NCI-H748 (cell line): Measurements from ENCODE around the gene KLF9.
A peak's percentile ranks its signal among the peaks of the same experiment; 100 is the strongest.
"Not testable (repeated sequence)": the region's sequence is repeated elsewhere in the genome, so short reads cannot be mapped to it uniquely, and the experiment has no call there.

Experiments used
- DNase-seq: peaks from one replicate; lab custom pipeline; 2025; ENCODE audit not compliant: unreplicated experiment; lab: John Stamatoyannopoulos, UW

The KLF9 gene

DNA sequence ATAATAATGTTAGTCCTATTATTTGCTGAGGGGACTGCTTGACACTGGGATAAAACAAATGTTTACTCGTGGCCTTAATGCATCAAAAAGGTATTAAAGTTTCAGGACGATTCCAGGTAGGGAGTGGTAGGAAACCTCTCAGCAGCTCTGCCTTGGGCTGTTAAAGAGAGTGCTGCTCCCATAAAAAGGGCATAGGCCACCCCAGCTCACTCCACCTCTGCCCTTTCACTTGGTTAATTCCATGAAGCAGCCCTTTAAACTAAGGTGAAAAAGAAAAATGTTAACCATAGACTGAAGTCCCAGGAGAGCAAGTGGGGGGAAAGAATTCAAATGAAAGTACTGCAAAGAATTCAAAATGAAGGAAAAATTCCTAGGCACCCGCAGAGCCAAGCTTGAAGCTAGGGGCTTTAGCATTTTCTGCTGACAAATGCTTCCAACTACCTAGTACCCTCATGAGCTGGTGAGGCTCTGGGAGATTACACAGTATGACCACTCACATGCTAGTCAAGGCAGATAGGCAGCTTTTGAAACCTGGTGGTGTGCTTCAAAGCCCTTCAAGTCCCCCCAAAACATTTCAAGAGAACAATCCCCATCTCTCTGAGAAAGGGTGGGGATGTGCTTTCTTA is 8.5 kb downstream of the KLF9 start:
- no peak for DNase-seq

DNA sequence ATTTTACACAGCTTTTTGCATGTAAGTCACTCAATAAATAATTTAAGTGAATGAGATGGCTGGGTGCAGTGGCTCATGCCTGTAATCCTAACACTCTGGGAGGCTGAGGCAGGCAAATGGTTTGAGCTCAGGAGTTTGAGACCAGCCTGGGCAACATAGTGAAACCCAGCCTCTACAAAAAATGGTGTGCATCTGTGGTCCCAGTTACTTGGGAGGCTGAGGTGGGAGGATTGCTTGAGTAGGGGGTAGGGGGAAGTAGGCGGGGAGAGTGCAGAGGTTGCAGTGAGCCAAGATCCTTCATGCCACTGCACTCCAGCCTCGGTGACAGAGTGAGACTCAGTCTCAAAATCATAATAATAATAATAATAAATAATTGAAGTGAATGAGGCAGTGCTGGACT is 10.2 kb downstream of the KLF9 start:
- DNase-seq = no peak

DNA sequence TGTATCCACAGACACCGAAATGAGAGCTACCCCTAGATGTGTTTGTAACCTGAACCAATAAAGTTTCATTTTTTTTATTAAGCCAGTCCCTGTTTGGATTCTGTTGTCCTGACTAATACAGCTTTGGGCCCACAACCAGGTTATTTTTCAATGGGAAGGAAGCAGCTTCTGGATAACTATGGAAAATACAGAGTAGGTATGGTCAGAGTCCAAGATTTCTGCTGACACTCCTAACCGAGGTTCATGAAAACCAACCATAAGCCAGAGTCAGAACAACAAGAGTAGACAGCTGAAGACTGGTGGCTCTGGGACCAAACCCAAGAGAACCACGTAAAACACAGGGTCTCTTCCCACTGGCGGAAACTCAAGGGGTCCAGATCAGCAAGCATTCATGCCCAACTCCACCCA is 10.8 kb downstream of the KLF9 start:
- DNase-seq = no peak

DNA sequence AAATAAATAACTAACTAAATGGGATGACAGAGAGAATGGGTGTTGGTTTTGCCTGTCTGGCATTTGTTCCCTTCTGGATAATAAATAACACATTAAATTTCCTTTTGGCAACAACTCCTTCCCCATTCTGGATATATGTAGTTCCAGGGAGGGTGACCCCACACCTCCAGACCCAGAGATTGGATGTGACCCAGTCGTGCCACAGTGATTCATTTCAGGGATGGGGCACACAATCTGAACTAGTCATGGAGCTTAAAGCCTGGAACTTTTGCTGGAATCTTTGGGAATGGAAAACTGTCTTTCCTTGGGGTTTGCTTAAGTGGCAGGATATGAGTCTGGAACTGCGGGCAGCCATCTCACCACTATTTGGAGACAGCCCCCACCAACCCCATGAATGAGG is 11.3 kb downstream of the KLF9 start:
- DNase-seq = no peak

DNA sequence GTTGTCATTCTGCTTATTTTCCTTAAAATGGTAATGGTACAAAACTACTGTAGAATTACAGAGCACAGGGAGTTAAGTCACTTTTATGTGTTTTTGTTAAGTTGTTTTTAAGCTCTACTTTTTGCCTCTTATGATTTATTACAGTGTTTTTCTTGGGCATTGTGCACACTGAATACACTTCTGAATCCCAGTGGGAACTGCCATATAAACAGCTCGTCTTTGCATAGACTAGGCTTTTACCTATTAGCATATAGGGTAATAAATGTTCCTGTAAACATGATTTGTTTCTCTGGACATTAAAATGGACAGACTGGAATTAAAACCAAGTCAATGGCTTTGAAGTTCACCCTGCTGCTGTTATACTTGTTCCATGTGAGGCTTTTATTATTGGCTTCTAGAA is 12.2 kb downstream of the KLF9 start:
- DNase-seq = no peak

DNA sequence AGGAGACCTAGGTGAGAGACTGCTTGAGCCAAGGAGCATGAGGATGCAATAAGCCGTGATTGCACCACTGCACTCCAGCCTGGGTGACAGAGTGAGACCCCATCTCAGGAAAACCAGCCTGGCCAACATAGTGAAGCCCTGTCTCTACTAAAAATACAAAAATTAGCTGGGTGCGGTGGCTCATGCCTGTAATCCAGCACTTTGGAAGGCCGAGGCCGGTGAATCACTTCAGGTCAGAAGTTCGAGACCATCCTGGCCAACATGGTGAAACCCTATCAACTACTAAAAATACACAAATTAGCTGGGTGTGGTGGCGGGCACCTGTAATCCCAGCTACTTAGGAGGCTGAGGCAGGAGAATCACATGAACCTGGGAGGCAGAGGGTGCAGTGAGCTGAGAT is 13.2 kb downstream of the KLF9 start:
- not testable (repeated sequence) for DNase-seq

DNA sequence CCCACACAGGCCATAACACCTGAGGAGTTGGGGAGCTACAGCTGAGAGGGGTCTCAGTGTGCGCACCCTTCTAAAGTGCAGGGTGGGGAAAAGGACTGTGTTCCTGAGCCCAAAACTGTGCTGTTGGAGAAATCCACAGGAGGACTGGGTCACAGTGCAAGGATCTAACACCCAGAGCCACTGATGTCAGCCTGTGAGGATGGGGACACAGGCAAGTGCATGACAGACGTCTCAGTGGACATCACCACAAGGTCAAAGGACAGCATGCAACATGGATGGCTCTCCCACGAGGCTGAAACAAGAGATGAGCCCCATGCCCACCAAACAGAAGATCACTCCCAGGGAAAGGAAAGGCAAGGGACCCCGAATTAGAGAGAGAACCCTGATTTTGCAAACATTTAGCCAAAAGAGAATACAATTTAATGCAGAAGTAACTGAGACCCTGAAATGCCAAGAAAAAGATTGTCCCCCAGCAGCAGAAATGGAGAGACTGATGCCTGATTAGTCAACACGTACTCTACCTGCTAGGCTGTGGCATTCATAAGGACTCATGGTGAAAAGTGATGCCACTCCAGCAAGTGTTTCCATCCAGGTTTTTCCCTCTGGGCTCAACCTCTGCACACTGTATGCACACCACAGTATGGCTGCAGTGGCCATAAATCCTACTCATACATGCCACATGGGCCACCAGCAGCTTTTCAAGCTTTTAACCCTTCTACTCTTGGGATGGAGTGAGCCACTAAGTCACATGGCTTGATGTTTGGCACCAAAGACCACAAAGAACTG is 14.2 kb downstream of the KLF9 start:
- DNase-seq = no peak

DNA sequence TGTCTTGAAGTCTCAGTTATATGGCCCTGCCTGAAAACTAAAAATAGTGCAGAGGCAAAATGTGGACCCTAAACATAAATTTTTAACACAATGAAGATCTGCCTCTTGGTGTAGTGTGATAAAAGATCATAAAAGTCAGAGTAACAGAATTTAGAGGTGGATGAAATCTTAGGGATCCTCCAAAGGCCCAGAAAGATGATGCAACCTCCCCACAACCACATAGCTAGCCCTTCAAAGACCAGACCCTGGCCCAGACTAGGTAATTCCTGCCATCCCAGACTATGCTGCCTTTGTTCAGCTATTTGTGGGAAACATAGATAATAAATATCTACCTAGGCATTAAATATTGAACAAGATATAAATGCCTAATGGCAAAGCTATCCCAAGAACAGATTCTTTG is 15.3 kb downstream of the KLF9 start:
- DNase-seq = no peak

DNA sequence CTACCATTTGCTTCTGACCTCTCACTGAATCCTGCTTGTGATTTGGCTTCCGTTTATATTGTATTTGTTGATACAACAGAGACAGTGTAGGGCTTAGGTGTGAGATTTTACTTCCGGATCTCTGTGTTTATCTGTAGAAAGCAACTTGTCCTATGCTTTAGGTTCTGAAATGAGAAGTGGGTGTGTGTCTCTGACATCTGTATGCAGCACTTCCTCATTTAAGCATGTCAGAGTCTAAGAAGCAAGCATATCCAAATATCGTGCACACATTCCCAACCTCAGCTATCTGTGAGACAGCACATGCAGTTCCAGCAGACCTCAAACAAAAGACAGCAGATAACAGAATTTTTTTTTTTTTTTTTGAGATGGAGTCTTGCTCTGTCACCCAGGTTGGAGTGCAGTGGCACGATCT is 16.3 kb downstream of the KLF9 start:
- DNase-seq = no peak

DNA sequence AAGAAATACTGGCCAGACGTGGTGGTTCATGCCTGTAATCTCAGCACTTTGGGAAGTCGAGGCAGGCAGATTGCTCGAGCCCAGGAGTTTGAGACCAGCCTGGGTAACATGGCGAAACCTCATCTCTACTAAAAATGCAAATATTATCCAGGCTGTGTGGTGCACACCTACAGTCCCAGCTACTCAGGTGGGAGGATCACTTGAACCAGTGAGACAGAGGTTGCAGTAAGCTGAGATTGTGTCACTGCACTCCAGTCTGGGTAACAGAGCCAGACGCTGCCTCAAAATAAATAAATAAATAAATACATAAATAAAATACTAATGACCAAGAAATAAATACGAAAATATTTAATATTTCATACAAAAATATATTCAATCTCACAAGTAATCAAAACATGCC is 18.8 kb downstream of the KLF9 start:
- no peak for DNase-seq

DNA sequence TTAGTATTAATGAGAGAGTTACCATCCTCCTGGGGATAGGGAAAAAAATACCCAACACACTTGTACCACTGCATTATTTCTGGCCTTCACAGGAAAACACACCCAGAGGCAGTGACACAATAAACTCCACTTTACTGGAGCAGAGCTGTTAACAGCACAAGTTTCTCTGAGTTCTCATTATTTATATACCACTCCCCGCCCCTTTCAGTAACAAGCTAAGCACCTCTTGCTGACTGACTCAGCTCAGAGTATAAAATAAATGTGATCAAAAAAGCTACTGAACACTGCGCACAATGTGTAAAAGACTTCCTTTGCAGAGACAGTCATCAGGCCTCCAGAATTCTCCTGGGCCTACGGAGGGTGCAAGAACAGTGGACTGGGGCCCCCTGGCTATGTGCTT is 21.6 kb downstream of the KLF9 start:
- DNase-seq = no peak

DNA sequence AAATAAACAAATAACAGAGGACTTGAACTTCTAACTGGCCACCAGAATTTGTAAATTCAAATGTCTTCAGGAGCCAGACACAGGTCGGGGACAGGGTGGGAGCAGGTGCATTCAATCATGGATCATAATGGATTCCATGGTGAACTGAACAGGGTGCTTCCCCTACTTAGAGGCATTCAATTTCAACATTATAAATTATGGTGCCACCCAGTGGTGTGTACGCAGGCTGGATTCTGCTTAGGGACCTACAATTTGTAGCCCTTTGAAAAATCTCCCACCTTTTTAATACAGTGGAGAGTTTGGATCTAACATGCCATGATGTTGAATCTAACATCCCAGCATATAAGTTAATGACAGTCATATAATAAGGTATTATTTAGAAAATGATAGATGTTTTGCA is 22.3 kb downstream of the KLF9 start:
- peak; percentile 34 for DNase-seq

DNA sequence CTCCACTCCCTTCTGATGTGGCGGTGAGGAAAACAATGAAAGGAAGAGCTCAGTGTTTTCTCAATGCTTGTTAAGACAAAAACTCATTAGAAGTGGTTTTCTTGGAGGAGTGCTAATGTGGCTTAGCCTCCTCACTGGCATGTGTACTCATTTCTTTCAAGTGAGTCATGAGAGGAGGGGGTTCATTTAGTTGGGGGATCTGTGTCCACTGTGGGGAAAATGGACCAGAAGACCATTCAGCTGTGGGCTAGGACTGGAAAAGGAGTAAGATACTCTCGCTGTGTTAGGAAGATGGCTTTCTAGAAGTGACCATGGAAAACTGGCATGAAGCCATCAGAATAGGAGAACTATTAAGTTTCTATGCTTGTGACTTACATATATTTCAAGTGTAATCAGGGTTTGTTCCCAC is 23.5 kb downstream of the KLF9 start:
- DNase-seq = no peak

DNA sequence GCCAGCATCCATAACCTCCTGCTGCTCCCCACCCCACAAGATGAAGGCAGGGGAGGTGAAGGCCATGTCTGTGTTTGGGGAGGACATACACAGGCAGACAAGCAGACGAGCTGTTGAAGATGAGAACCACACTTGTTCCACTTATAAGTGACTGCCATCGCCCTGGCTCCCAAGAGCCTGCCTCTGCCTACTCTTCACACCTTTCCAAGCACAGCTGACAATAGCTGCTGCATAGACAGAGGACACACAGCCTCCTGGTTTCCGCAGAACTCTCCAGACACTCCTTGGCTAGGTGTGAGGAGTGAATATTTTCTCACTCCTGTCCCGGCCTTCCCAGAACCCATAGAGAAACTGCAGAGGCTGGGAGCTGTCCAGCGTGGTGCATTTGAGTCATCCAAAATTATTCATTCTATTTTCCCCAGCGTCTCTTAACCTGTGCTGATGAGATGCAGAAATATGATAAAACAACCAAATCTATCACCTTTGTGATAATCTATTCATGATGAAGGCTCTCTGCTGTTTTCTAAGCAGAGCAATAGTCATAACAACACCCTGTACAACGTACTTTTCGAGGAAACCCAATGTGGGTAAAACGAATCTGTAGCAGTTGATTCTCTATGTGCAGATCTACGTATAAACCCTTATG is 24.7 kb downstream of the KLF9 start:
- DNase-seq = no peak

DNA sequence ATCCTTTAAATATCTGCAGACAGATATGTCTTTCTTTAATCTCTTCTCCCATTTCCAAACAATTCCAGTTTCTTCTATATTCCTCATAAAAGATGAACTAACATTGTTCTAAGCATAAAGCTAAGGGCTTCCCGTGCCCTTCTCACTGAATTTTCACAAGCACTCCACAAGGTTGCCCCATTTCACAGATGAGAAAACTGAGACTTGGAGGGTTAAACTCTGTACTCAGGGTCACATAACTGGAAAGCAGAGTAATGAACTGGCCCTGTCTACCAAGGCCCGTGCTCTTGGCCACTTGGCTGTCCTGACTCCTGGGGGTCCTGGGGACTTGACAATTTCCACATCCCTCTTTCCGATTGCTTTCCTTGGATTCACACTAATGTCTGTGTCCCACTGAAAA is 25.3 kb downstream of the KLF9 start:
- DNase-seq = no peak

DNA sequence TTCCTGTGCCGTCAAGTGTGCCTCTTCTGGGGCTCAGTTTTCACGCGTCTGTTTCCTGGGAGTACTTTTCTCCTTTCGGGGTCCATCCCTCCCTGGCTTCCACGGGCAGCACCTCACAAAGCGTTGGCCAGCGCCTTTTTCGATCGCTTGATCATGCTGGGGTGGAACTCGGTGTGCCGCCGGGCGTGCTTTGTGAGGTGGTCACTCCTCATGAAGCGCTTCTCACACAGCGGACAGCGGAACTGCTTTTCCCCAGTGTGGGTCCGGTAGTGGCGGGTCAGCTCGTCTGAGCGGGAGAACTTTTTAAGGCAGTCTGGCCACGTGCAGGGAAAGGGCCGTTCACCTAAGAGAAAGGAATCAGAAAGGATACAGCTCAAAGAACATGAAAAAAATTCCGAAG is 26.8 kb downstream of the KLF9 start:
- no peak for DNase-seq

DNA sequence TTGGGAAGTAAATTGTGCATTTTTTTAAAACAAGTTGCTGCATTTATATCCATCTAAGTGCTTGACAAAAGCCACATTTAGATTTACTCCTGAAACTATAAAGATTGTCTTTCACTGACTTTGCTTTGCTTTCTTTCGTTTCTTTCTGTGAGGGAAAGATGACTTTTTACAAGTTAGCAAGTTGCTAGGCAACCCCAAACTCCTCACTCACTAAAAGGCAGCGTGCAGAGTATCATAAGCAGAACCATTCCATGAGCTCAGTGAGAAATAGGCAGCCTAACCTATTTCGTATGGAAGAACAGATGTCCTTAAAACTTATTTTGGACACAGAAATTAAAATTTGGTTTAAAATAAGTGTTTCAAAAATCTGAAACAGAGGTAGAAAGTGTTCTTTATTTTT is 29.0 kb downstream of the KLF9 start:
- DNase-seq = no peak

DNA sequence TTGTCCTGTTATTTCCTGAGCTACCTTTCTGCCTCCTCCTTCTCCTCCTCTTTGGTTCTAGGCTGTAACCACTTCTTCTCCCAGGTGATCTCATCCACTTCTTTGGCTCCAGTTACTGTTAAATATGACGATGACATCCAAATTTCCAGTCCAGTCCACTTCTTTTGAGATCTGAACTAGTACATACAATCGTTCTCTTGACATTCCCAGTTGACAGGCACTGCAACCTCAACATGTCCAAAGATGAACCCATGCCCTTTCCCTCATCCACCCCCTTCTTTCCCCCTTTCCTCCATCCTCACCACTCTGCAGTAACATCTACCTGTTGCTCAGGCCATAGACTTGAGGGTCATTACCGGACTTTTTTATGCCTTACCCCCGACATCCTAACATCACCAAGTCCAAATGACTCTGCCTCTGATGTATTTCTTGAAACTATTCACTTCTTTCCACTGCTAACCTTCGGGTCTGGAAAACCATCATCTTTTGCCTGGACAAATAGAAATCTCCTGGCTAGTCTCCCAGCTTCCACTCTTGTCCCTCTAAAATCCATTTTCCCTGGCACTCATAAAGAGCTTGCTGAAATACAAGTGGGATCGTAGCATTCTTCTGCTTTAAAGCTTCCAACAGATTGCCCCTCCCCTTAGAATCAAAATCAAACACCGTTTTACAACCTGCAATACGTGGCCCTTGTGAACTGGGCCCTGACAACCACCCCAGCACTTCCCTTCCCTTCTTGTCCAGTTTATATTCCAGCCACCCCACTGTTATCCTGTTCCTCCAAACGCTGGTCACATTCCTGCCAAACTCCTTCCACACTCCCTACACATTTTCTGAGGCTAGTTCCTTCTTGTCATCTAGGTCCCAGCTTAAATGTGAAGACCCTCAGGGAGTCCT is 31.5 kb downstream of the KLF9 start:
- DNase-seq = no peak

DNA sequence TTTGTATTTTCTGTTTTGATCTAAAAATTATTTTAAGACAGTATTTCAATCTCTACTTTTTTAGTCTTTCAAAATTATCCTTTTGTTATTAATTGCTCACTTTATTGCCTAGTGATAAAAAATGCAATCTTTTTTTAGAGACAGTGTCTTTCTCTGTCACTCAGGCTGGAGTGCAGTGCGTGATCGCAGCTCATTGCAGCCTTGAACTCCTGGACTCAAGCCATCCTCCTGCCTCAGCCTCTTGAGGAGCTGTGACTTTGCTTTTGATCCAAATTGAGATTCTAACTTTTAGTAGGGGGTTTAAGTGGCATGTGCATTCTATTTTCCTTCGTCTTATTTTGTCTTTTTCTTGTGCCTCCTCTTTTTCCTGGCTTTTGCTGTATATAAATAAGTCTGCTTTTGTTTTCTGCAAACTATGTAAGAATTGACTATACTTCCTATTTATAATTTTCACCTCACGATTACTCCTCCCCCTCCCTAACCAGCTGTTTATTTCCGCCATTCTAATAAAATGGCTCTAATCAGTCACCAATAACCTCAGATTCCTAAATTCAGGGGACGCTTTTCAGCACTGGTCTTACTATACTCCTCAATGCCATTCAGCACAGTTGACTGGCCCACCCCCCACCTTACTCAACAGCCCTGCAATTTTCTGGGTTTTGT is 32.3 kb downstream of the KLF9 start:
- DNase-seq = no peak

DNA sequence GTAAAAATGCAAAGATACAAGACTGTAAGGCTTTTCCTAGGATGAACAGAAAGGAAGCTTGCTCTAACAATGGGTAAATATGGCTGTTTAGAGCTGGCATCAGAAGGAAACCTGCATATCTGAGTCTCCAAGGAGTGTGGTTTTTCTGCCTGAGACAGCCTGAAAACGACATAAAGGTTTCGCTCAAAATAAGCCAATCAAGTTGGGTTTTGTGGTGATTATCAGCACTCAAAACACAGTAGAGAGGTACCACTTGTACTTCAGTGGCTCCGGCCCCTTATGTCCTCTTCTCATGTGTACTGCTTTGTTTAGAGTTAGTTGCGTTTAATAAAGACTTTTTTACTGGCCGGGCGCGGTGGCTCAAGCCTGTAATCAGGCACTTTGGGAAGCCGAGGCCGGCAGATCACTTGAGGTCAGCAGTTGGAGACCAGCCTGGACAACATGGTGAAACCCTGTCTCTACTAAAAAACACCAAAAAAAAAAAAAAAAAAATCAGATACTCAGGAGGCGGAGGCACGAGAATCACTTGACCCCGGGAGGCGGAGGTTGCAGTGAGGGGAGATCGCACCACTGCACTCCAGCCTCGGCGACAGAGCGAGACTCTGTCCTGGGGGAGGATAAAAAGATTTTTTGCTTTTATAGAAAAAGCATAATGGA is 39.4 kb downstream of the KLF9 start:
- DNase-seq = no peak
